ENCODE data around the gene NTRK2. TPM values are rescaled to one million over a fixed set of nuclear protein-coding genes. Genes with fewer than 3 reads are reported as not detected.

NTRK2 gene
- total and polyA plus RNA-seq, 2 experiments from 2014 or later, result 0.03 TPM; not detected in 1

GRCh38 chr9:85020791-85021190, 351.3 kb downstream of the NTRK2 start (continued):
- TF ChIP-seq STAT1 (IDR thresholded peaks at IDR 0.05; ENCODE audit: unreplicated experiment) (no peak), POLR2AphosphoS5 (IDR thresholded peaks at IDR 0.05; ENCODE audit: low read depth) (no peak), JUNB (IDR thresholded peaks at IDR 0.05; ENCODE audit: unreplicated experiment) (no peak), ZNF462 (CRISPR knock-in tag; IDR thresholded peaks at IDR 0.05) (no peak), EZH2 (IDR thresholded peaks at IDR 0.05; ENCODE audit: low read depth, unreplicated experiment) (no peak)

GRCh38 chr9:85021686-85022085, 352.2 kb downstream of the NTRK2 start:
- H3K4me1 Mint-ChIP-seq, result peaks cover under 1% of the 10 kb centered on the region; the same call in 2 of the 3 replicates
- Histone ChIP-seq H3K4me2 (no peak overlapping the region), H3K79me2 (replicated peaks; ENCODE audit: insufficient read depth) (no peaks in the 10 kb centered on the region), H3K27me3 (ENCODE audit: insufficient read depth) (no peaks in the 10 kb centered on the region), H3K9me2 (ENCODE audit: insufficient read depth) (no peaks in the 10 kb centered on the region), H3K4me3 (no peak overlapping the region), H3K36me3 (ENCODE audit: insufficient read depth) (no peaks in the 10 kb centered on the region), H3F3A (replicated peaks; ENCODE audit: low read depth) (no peaks in the 10 kb centered on the region), H2AFZ (no peak overlapping the region), H3K4me1 (ENCODE audit: insufficient read depth) (no peaks in the 10 kb centered on the region), H4K20me1 (replicated peaks; ENCODE audit: insufficient read depth) (no peaks in the 10 kb centered on the region), H3K27ac (ENCODE audit: low read depth) (no peak overlapping the region)
- no peaks in the 10 kb centered on the region for H3K9me3 Mint-ChIP-seq
- H3K4me3 Mint-ChIP-seq, result no peak overlapping the region
- H3K36me3 Mint-ChIP-seq (ENCODE audit: low read depth), result no peaks in the 10 kb centered on the region
- H3K27ac Mint-ChIP-seq, result no peak overlapping the region
- peaks cover 1% of the 10 kb centered on the region for H3K27me3 Mint-ChIP-seq (ENCODE audit: insufficient read depth, low read depth, poor library complexity)
- ATAC-seq, result no peak
- no peak for DNase-seq (ENCODE audit: low spot score)
- TF ChIP-seq ETS1 (IDR thresholded peaks at IDR 0.05) (no peak), REST (IDR thresholded peaks at IDR 0.05; ENCODE audit: unreplicated experiment) (no peak), CREB1 (CRISPR knock-in tag; IDR thresholded peaks at IDR 0.05; ENCODE audit: low read depth) (no peak), JUNB (IDR thresholded peaks at IDR 0.05; ENCODE audit: unreplicated experiment) (no peak), EZH2 (IDR thresholded peaks at IDR 0.05; ENCODE audit: low read depth, unreplicated experiment) (no peak), ZNF114 (CRISPR knock-in tag; IDR thresholded peaks at IDR 0.05) (no peak), ZNF331 (CRISPR knock-in tag; IDR thresholded peaks at IDR 0.05; ENCODE audit: low read depth) (no peak)

Data from GM23338 (cell line).